GM12875 (cell line): ENCODE results near the gene MCTP2.

ENCODE experiments used
- H3K4me3 ChIP-seq: one replicate; pipeline ENCODE4 v1.5.1; 2011; ENCODE audit warnings: low read depth, low read length, control low read depth
- CTCF ChIP-seq: IDR thresholded peaks from 2 replicates; pipeline ENCODE4 v1.5.1; 2011; ENCODE audit warnings: low read depth, mild to moderate bottlenecking, control low read depth, inconsistent platforms, low read length, moderate library complexity, borderline replicate concordance; ENCODE audit not compliant: insufficient read depth

The MCTP2 gene

GRCh38 chr15:94526071-94526689 lies 294.8 kb downstream of the MCTP2 start:
- TF ChIP-seq CTCF: peak; percentile 39; the same call in 1 of the 2 replicates
- H3K4me3 ChIP-seq: no peak overlapping the region

- H3K4me3 ChIP-seq: no peak overlapping the region
- TF ChIP-seq CTCF: no peak
These were observed 300.9 kb downstream of the MCTP2 start for GRCh38 chr15:94532226-94532625.
